ENCODE measurements around the gene CEP112. TPM values are rescaled to one million over a fixed set of nuclear protein-coding genes. Genes with fewer than 3 reads are reported as not detected.

Gene CEP112
- total RNA-seq, 1 experiment from 2014 or later = 6.1 TPM

DNA sequence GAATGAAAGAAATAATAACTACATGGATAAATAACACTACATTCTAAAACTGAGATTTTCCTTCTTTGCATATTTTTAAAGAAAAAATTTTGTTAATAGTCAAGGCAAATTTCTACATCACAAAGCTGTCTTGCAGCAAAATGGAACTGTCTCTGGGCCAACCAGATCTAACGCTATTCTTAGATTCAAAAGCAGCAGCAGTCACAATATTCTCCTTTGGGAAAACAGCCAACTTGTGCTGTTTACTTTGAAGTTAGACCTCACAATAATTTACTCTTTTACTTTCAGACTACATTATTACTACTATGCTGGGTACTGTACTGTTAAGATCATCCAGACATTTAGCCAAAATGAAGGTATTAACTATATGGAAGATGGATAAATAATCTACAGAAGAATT lies 189.1 kb downstream of the CEP112 start (continued):
- TF ChIP-seq, protein P1, sequence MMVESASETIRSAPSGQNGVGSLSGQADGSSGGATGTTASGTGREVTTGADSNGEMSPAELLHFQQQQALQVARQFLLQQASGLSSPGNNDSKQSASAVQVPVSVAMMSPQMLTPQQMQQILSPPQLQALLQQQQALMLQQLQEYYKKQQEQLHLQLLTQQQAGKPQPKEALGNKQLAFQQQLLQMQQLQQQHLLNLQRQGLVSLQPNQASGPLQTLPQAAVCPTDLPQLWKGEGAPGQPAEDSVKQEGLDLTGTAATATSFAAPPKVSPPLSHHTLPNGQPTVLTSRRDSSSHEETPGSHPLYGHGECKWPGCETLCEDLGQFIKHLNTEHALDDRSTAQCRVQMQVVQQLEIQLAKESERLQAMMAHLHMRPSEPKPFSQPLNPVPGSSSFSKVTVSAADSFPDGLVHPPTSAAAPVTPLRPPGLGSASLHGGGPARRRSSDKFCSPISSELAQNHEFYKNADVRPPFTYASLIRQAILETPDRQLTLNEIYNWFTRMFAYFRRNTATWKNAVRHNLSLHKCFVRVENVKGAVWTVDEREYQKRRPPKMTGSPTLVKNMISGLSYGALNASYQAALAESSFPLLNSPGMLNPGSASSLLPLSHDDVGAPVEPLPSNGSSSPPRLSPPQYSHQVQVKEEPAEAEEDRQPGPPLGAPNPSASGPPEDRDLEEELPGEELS (CRISPR knock-in tag; IDR thresholded peaks at IDR 0.05) = no peak
- TF ChIP-seq NR2C2 (CRISPR knock-in tag; IDR thresholded peaks at IDR 0.05) = no peak
- no peak for TF ChIP-seq CBFB (CRISPR knock-in tag; IDR thresholded peaks at IDR 0.05; ENCODE audit: low read depth)
- TF ChIP-seq, protein P2, sequence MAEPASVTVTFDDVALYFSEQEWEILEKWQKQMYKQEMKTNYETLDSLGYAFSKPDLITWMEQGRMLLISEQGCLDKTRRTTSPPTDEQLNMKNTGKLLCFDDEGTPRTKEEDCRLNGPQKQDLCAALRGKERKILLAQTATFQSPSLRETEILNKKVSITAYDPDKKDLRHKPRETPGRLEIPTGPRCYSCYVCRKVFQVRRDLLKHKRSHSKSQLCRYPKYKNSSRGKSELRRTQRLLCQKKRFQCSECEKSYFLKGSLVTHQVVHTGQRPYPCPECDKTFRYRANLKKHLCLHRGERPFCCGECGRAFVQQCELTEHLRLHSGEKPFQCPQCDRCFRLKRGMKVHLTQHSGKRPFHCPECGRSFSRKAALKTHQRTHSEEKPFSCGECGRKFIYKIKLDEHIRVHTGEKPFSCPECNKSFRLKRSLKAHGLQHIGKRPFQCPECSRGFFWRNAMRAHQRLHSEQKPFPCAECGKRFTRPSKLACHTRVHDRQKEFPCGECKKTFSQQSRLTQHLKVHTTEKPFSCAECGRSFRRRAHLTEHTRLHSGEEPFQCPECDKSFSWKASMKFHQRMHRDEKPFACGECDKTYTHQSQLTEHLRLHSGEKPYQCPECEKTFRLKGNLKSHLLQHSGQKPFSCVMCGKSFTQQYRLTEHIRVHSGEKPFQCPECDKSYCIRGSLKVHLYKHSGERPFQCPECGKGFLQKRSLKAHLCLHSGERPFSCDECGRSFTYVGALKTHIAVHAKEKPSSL (CRISPR knock-in tag; conservative IDR thresholded peaks at IDR 0.05) = no peak
- no peak for TF ChIP-seq NFATC4 (CRISPR knock-in tag; IDR thresholded peaks at IDR 0.05)
- TF ChIP-seq ZNF121 (CRISPR knock-in tag; IDR thresholded peaks at IDR 0.05) = no peak
- no peak for TF ChIP-seq ZNF416 (CRISPR knock-in tag; IDR thresholded peaks at IDR 0.05)
- TF ChIP-seq, protein P3, sequence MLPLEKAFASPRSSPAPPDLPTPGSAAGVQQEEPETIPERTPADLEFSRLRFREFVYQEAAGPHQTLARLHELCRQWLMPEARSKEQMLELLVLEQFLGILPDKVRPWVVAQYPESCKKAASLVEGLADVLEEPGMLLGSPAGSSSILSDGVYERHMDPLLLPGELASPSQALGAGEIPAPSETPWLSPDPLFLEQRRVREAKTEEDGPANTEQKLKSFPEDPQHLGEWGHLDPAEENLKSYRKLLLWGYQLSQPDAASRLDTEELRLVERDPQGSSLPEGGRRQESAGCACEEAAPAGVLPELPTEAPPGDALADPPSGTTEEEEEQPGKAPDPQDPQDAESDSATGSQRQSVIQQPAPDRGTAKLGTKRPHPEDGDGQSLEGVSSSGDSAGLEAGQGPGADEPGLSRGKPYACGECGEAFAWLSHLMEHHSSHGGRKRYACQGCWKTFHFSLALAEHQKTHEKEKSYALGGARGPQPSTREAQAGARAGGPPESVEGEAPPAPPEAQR (CRISPR knock-in tag; IDR thresholded peaks at IDR 0.05) = no peak
- TF ChIP-seq, protein P4, sequence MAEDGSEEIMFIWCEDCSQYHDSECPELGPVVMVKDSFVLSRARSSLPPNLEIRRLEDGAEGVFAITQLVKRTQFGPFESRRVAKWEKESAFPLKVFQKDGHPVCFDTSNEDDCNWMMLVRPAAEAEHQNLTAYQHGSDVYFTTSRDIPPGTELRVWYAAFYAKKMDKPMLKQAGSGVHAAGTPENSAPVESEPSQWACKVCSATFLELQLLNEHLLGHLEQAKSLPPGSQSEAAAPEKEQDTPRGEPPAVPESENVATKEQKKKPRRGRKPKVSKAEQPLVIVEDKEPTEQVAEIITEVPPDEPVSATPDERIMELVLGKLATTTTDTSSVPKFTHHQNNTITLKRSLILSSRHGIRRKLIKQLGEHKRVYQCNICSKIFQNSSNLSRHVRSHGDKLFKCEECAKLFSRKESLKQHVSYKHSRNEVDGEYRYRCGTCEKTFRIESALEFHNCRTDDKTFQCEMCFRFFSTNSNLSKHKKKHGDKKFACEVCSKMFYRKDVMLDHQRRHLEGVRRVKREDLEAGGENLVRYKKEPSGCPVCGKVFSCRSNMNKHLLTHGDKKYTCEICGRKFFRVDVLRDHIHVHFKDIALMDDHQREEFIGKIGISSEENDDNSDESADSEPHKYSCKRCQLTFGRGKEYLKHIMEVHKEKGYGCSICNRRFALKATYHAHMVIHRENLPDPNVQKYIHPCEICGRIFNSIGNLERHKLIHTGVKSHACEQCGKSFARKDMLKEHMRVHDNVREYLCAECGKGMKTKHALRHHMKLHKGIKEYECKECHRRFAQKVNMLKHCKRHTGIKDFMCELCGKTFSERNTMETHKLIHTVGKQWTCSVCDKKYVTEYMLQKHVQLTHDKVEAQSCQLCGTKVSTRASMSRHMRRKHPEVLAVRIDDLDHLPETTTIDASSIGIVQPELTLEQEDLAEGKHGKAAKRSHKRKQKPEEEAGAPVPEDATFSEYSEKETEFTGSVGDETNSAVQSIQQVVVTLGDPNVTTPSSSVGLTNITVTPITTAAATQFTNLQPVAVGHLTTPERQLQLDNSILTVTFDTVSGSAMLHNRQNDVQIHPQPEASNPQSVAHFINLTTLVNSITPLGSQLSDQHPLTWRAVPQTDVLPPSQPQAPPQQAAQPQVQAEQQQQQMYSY (CRISPR knock-in tag; IDR thresholded peaks at IDR 0.05) = no peak

DNA sequence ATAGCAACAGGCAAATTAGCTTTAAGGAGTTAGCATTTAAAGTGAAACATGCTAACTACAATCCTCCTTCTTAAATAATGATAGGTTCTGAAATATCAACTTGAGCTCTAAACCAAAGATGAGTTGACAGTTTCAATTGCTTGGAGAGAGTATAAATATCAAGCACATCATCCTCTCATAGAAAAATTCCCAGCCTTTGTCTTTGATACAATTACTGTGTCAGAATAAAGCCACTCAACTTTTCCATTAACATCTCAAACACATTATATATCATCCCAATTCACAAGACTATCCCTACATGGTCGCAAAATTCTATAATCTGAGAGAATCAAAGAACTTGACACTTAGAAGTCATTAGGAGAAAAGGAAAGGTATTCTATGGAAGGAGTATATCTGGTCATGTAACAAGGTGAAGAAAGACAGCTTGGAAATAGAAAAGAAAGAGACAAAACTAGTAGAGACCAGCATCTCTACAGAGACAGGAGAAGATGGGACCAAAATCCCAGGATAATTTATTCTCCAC lies 189.8 kb downstream of the CEP112 start:
- ATAC-seq (no peak), DNase-seq (ENCODE audit: low spot score) (no peak)
- peaks cover 6% of the 10 kb centered on the region for H3K36me3 Mint-ChIP-seq
- no peak overlapping the region for H3K4me3 Mint-ChIP-seq
- no peak overlapping the region for H3K27ac Mint-ChIP-seq
- H3K9me3 Mint-ChIP-seq = peaks cover 25% of the 10 kb centered on the region
- no peaks in the 10 kb centered on the region for H3K4me1 Mint-ChIP-seq
- POLR2A ChIA-PET = no interaction called here
- TF ChIP-seq NFE2L1 (CRISPR knock-in tag; IDR thresholded peaks at IDR 0.05) = no peak
- no peak for TF ChIP-seq ZNF423 (CRISPR knock-in tag; IDR thresholded peaks at IDR 0.05)
- CTCF ChIA-PET = no interaction called here
- H3K27me3 Mint-ChIP-seq (ENCODE audit: low read depth) = no peaks in the 10 kb centered on the region

DNA sequence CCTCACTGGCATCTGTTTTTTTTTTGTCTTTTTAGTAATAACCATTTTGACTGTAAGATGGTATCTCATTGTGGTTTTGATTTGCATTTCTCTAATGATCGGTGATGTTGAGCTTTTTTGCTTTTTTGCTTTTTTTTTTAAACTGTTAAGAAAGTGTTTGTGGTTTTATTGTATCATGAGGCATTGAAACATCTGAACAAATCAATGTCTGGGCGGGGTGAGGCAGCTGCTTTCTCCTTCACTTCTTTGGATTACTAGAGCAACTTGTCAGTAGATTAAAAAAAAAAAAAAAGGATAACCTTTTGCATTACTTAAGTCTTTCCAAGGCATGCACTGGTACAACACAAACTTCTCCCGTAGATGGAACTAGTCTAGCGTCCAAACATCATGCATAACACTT lies 191.7 kb downstream of the CEP112 start:
- DNase-seq (ENCODE audit: low spot score) (no peak), ATAC-seq (no peak)
- H3K4me3 Mint-ChIP-seq = no peak overlapping the region
- peaks cover 29% of the 10 kb centered on the region for H3K9me3 Mint-ChIP-seq
- CTCF ChIA-PET = no interaction called here
- H3K27me3 Mint-ChIP-seq (ENCODE audit: low read depth) = no peaks in the 10 kb centered on the region
- H3K4me1 Mint-ChIP-seq = no peaks in the 10 kb centered on the region
- peaks cover 6% of the 10 kb centered on the region for H3K36me3 Mint-ChIP-seq
- POLR2A ChIA-PET = no interaction called here
- H3K27ac Mint-ChIP-seq = no peak overlapping the region
- no peak for TF ChIP-seq ETV6 (CRISPR knock-in tag; IDR thresholded peaks at IDR 0.05)
- TF ChIP-seq, protein P5, sequence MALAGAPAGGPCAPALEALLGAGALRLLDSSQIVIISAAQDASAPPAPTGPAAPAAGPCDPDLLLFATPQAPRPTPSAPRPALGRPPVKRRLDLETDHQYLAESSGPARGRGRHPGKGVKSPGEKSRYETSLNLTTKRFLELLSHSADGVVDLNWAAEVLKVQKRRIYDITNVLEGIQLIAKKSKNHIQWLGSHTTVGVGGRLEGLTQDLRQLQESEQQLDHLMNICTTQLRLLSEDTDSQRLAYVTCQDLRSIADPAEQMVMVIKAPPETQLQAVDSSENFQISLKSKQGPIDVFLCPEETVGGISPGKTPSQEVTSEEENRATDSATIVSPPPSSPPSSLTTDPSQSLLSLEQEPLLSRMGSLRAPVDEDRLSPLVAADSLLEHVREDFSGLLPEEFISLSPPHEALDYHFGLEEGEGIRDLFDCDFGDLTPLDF (CRISPR knock-in tag; IDR thresholded peaks at IDR 0.05) = no peak
- TF ChIP-seq, protein P6, sequence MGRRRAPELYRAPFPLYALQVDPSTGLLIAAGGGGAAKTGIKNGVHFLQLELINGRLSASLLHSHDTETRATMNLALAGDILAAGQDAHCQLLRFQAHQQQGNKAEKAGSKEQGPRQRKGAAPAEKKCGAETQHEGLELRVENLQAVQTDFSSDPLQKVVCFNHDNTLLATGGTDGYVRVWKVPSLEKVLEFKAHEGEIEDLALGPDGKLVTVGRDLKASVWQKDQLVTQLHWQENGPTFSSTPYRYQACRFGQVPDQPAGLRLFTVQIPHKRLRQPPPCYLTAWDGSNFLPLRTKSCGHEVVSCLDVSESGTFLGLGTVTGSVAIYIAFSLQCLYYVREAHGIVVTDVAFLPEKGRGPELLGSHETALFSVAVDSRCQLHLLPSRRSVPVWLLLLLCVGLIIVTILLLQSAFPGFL (CRISPR knock-in tag; IDR thresholded peaks at IDR 0.05; ENCODE audit: borderline replicate concordance) = no peak
- TF ChIP-seq ZNF671 (CRISPR knock-in tag; IDR thresholded peaks at IDR 0.05) = no peak
- TF ChIP-seq NFATC4 (CRISPR knock-in tag; IDR thresholded peaks at IDR 0.05) = no peak
- TF ChIP-seq CREB1 (CRISPR knock-in tag; IDR thresholded peaks at IDR 0.05) = no peak
- no peak for TF ChIP-seq TEAD1 (CRISPR knock-in tag; IDR thresholded peaks at IDR 0.05)
- TF ChIP-seq ZNF138 (CRISPR knock-in tag; conservative IDR thresholded peaks at IDR 0.05) = no peak
- TF ChIP-seq ZNF396 (CRISPR knock-in tag; IDR thresholded peaks at IDR 0.05; ENCODE audit: borderline replicate concordance) = no peak
- TF ChIP-seq, protein P7, sequence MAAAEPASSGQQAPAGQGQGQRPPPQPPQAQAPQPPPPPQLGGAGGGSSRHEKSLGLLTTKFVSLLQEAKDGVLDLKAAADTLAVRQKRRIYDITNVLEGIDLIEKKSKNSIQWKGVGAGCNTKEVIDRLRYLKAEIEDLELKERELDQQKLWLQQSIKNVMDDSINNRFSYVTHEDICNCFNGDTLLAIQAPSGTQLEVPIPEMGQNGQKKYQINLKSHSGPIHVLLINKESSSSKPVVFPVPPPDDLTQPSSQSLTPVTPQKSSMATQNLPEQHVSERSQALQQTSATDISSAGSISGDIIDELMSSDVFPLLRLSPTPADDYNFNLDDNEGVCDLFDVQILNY (CRISPR knock-in tag; IDR thresholded peaks at IDR 0.05) = no peak

Measured in WTC11 (cell line).